Breast epithelium (tissue), 3 donors: Measurements from ENCODE around the gene GNAO1.

Experiments
- POLR2A ChIP-seq: fragments of 450-650 bp; IDR thresholded peaks from one replicate; pipeline ENCODE4 v1.6.1; 2016; ENCODE audit warnings: antibody characterized with exemption, mild to moderate bottlenecking, moderate library complexity
- TF ChIP-seq, protein P1 (sequence below), 3 donors: fragments of 450-650 bp; IDR thresholded peaks; one replicate each; pipeline ENCODE4 v1.5.1; 2016 to 2017; ENCODE audit warnings: antibody characterized with exemption in 3 of 3, mild to moderate bottlenecking in 3 of 3, moderate library complexity in 3 of 3

DNA sequence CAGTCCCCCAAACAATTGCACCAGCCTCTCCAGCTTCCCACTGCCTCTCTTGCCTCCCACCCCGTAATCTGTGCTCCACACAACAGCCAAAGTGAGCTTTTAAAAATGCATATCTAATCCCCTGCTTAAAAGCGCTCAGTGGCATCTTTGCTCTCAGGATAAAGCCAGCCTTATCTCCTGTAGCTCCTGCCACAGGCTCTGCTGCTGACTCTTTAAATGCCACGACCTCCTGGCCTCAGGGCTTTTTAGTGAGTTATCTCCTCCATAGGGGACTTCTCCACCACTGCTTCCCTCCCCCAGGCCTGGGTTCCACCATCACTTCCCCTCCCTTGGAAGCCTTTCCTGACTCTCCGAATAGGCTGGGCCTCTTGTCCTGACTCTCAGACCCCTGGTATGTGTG is 98.6 kb downstream of the GNAO1 start:
- TF ChIP-seq, protein P1, sequence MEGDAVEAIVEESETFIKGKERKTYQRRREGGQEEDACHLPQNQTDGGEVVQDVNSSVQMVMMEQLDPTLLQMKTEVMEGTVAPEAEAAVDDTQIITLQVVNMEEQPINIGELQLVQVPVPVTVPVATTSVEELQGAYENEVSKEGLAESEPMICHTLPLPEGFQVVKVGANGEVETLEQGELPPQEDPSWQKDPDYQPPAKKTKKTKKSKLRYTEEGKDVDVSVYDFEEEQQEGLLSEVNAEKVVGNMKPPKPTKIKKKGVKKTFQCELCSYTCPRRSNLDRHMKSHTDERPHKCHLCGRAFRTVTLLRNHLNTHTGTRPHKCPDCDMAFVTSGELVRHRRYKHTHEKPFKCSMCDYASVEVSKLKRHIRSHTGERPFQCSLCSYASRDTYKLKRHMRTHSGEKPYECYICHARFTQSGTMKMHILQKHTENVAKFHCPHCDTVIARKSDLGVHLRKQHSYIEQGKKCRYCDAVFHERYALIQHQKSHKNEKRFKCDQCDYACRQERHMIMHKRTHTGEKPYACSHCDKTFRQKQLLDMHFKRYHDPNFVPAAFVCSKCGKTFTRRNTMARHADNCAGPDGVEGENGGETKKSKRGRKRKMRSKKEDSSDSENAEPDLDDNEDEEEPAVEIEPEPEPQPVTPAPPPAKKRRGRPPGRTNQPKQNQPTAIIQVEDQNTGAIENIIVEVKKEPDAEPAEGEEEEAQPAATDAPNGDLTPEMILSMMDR (IDR thresholded peaks at IDR 0.05) = no peak
- no peak for TF ChIP-seq POLR2A
